HEK293T (cell line): ENCODE results near the gene RGS14.

Experiments used
- ARNT ChIP-seq: fragments of 450-650 bp; IDR thresholded peaks from 2 replicates; pipeline ENCODE4 v1.6.1; 2017; ENCODE audit warnings: mild to moderate bottlenecking
- BHLHE40 ChIP-seq: fragments of 450-650 bp; IDR thresholded peaks from 2 replicates; pipeline ENCODE4 v1.6.1; 2016; ENCODE audit warnings: mild to moderate bottlenecking, moderate library complexity, borderline replicate concordance
- CTBP1 ChIP-seq: fragments of 450-650 bp; IDR thresholded peaks from 2 replicates; pipeline ENCODE4 v1.6.1; 2016; ENCODE audit warnings: borderline replicate concordance
- FOXA1 ChIP-seq: fragments of 450-650 bp; IDR thresholded peaks from 2 replicates; pipeline ENCODE4 v1.6.1; 2016; ENCODE audit warnings: mild to moderate bottlenecking
- FOXK2 ChIP-seq: fragments of 450-650 bp; IDR thresholded peaks from 2 replicates; pipeline ENCODE4 v1.6.1; 2016; ENCODE audit warnings: mild to moderate bottlenecking
- FOXM1 ChIP-seq: fragments of 450-650 bp; IDR thresholded peaks from 2 replicates; pipeline ENCODE4 v1.6.1; 2017; ENCODE audit warnings: mild to moderate bottlenecking, borderline replicate concordance
- HDGF ChIP-seq: fragments of 450-650 bp; IDR thresholded peaks from 2 replicates; pipeline ENCODE4 v1.6.1; 2017; ENCODE audit warnings: antibody characterized with exemption, borderline replicate concordance
- LEF1 ChIP-seq: fragments of 450-650 bp; IDR thresholded peaks from 2 replicates; pipeline ENCODE4 v1.6.1; 2017; ENCODE audit warnings: mild to moderate bottlenecking, borderline replicate concordance
- NFRKB ChIP-seq: fragments of 450-650 bp; IDR thresholded peaks from 2 replicates; pipeline ENCODE4 v1.6.1; 2016; ENCODE audit warnings: mild to moderate bottlenecking, moderate library complexity
- SUZ12 ChIP-seq: fragments of 450-650 bp; IDR thresholded peaks from 2 replicates; pipeline ENCODE4 v1.6.1; 2016; ENCODE audit warnings: mild to moderate bottlenecking
- TARDBP ChIP-seq: fragments of 450-650 bp; IDR thresholded peaks from 2 replicates; pipeline ENCODE4 v1.6.1; 2016
- ZNF384 ChIP-seq: fragments of 450-650 bp; IDR thresholded peaks from 2 replicates; pipeline ENCODE4 v1.6.1; 2016
- TF ChIP-seq, protein P1 (sequence below): fragments of 450-650 bp; IDR thresholded peaks from 2 replicates; pipeline ENCODE4 v1.6.1; 2016

DNA sequence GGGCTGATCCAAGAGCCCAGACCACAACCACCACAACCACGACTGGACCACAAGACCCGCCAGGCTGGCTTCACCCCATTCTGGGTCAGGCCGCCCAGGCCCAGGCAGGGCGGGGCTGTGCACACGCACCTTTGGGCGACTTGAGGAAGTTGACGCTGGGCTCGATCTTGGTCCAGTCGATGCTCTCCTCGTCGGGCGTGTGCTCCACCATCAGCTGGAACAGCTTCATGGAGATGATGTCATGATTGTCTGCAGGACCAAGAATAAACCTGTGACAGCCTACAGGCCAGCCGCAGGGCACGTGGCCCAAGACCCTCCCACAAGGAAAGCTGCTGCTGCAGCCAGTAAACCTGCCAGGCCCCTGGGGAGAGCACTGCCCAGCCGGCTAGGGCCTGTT, 23.6 kb upstream of the RGS14 start:
- no peak for TF ChIP-seq TARDBP
- TF ChIP-seq FOXM1, result no peak
- TF ChIP-seq FOXA1, result no peak
- no peak for TF ChIP-seq NFRKB
- no peak for TF ChIP-seq CTBP1
- no peak for TF ChIP-seq LEF1
- no peak for TF ChIP-seq BHLHE40
- TF ChIP-seq HDGF, result no peak
- TF ChIP-seq FOXK2, result no peak
- TF ChIP-seq, protein P1, sequence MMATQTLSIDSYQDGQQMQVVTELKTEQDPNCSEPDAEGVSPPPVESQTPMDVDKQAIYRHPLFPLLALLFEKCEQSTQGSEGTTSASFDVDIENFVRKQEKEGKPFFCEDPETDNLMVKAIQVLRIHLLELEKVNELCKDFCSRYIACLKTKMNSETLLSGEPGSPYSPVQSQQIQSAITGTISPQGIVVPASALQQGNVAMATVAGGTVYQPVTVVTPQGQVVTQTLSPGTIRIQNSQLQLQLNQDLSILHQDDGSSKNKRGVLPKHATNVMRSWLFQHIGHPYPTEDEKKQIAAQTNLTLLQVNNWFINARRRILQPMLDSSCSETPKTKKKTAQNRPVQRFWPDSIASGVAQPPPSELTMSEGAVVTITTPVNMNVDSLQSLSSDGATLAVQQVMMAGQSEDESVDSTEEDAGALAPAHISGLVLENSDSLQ, result no peak
- TF ChIP-seq ZNF384, result no peak
- TF ChIP-seq SUZ12, result no peak
- no peak for TF ChIP-seq ARNT
